HEK293T (cell line): ENCODE results near the gene SLC35F3.

Experiments
- ARNT ChIP-seq: fragments of 450-650 bp; IDR thresholded peaks from 2 replicates; pipeline ENCODE4 v1.6.1; 2017; ENCODE audit warnings: mild to moderate bottlenecking
- BHLHE40 ChIP-seq: fragments of 450-650 bp; IDR thresholded peaks from 2 replicates; pipeline ENCODE4 v1.6.1; 2016; ENCODE audit warnings: mild to moderate bottlenecking, moderate library complexity, borderline replicate concordance
- LEF1 ChIP-seq: fragments of 450-650 bp; IDR thresholded peaks from 2 replicates; pipeline ENCODE4 v1.6.1; 2017; ENCODE audit warnings: mild to moderate bottlenecking, borderline replicate concordance

DNA sequence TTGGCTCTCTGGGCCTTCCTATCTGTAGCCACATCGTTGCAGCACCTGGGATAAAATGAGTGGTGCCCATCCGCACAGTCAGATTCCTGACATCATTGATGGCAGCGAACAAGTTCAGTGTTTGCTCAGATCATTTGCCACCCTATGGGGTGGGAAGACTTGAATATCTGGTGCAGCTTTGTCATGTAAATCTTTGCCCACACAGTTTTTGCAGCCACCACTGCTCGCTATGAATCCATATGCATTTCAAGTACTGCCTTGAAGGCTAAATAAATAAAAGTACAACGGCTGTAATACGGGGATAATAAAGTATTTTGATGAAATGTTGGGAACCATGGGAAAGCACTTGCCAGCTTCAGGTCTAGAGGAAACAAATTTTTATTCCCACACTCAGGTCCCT, 412.5 kb downstream of the SLC35F3 start:
- TF ChIP-seq BHLHE40 (no peak), LEF1 (no peak), ARNT (no peak)
